NT2/D1 (cell line): Measurements from ENCODE around the gene FAM90A26.
"Not testable (repeated sequence)": the region's sequence is repeated elsewhere in the genome, so short reads cannot be mapped to it uniquely, and the experiment has no call there.

Experiments used
- SUZ12 ChIP-seq: IDR thresholded peaks from 2 replicates; pipeline ENCODE4 v1.6.1; 2011; ENCODE audit not compliant: insufficient read length, insufficient read depth; ENCODE audit errors: extremely low read depth
- ZNF274 ChIP-seq: IDR thresholded peaks from 2 replicates; pipeline ENCODE4 v1.6.1; 2011; ENCODE audit warnings: mild to moderate bottlenecking, low read depth, low read length

GRCh38 chr4:9153571-9154157 is 16.5 kb upstream of the FAM90A26 start:
- not testable (repeated sequence) for TF ChIP-seq ZNF274, SUZ12
